Measurements from ENCODE around the gene NKAIN4.

Gene NKAIN4

GRCh38 chr20:63220696-63221399 is 33.4 kb downstream of the NKAIN4 start:
- Histone ChIP-seq H3K4me3 (ENCODE audit: insufficient read depth, low read depth, low read length) (no peak overlapping the region), H3K4me1 (ENCODE audit: control insufficient read depth, insufficient read depth, low read length) (peaks cover 14% of the 10 kb centered on the region), H3K9me3 (ENCODE audit: control insufficient read depth, low read length) (no peaks in the 10 kb centered on the region), H3K27me3 (ENCODE audit: control insufficient read depth, insufficient read depth, low read length, poor library complexity, severe bottlenecking) (peaks cover 11% of the 10 kb centered on the region), H3K36me3 (ENCODE audit: control insufficient read depth, insufficient read depth, low read length) (no peaks in the 10 kb centered on the region), H3K27ac (ENCODE audit: insufficient read depth, low read depth, low read length, poor library complexity, severe bottlenecking) (no peak overlapping the region)
- WGBS, 2 experiments, result 77% methylated on average over 9 of the region's 9 CpGs

- Histone ChIP-seq H3K27ac (ENCODE audit: insufficient read depth, low read depth, low read length, poor library complexity, severe bottlenecking) (no peak overlapping the region), H3K4me3 (ENCODE audit: insufficient read depth, low read depth, low read length) (no peak overlapping the region), H3K9me3 (ENCODE audit: control insufficient read depth, low read length) (no peaks in the 10 kb centered on the region), H3K4me1 (ENCODE audit: control insufficient read depth, insufficient read depth, low read length) (peaks cover 15% of the 10 kb centered on the region), H3K36me3 (ENCODE audit: control insufficient read depth, insufficient read depth, low read length) (no peaks in the 10 kb centered on the region), H3K27me3 (ENCODE audit: control insufficient read depth, insufficient read depth, low read length, poor library complexity, severe bottlenecking) (peaks cover 11% of the 10 kb centered on the region)
- 89 to 90% methylated on average over 23 to 25 of the region's 25 CpGs for WGBS, 2 experiments
These were observed 34.3 kb downstream of the NKAIN4 start for GRCh38 chr20:63219866-63220521.

GRCh38 chr20:63219447-63219821 is 34.8 kb downstream of the NKAIN4 start:
- 89% methylated on average over 8 of the region's 8 CpGs for WGBS, 2 experiments

GRCh38 chr20:63218701-63219446 is 35.4 kb downstream of the NKAIN4 start:
- Histone ChIP-seq H3K4me3 (ENCODE audit: insufficient read depth, low read depth, low read length) (no peak overlapping the region), H3K27me3 (ENCODE audit: control insufficient read depth, insufficient read depth, low read length, poor library complexity, severe bottlenecking) (peaks cover 11% of the 10 kb centered on the region), H3K4me1 (ENCODE audit: control insufficient read depth, insufficient read depth, low read length) (peaks cover 9% of the 10 kb centered on the region), H3K36me3 (ENCODE audit: control insufficient read depth, insufficient read depth, low read length) (no peaks in the 10 kb centered on the region), H3K27ac (ENCODE audit: insufficient read depth, low read depth, low read length, poor library complexity, severe bottlenecking) (no peak overlapping the region), H3K9me3 (ENCODE audit: control insufficient read depth, low read length) (no peaks in the 10 kb centered on the region)
- 84 to 85% methylated on average over 13 of the region's 13 CpGs for WGBS, 2 experiments

More at GRCh38 chr20:63219447-63219821, 34.8 kb downstream of the NKAIN4 start:
- Histone ChIP-seq H3K36me3 (ENCODE audit: control insufficient read depth, insufficient read depth, low read length) (no peaks in the 10 kb centered on the region), H3K4me3 (ENCODE audit: insufficient read depth, low read depth, low read length) (no peak overlapping the region), H3K4me1 (ENCODE audit: control insufficient read depth, insufficient read depth, low read length) (peaks cover 14% of the 10 kb centered on the region), H3K27ac (ENCODE audit: insufficient read depth, low read depth, low read length, poor library complexity, severe bottlenecking) (no peak overlapping the region), H3K9me3 (ENCODE audit: control insufficient read depth, low read length) (no peaks in the 10 kb centered on the region), H3K27me3 (ENCODE audit: control insufficient read depth, insufficient read depth, low read length, poor library complexity, severe bottlenecking) (peaks cover 11% of the 10 kb centered on the region)

- H3K4me3 ChIP-seq (ENCODE audit: insufficient read depth, low read depth, low read length), result no peak overlapping the region
- WGBS, 2 experiments, result 90 to 92% methylated on average over 7 of the region's 7 CpGs
- H3K4me1 ChIP-seq (ENCODE audit: control insufficient read depth, insufficient read depth, low read length), result peaks cover 9% of the 10 kb centered on the region
- H3K36me3 ChIP-seq (ENCODE audit: control insufficient read depth, insufficient read depth, low read length), result peaks cover 6% of the 10 kb centered on the region
- H3K9me3 ChIP-seq (ENCODE audit: control insufficient read depth, low read length), result no peaks in the 10 kb centered on the region
- H3K27me3 ChIP-seq (ENCODE audit: control insufficient read depth, insufficient read depth, low read length, poor library complexity, severe bottlenecking), result peaks cover 11% of the 10 kb centered on the region
- H3K27ac ChIP-seq (ENCODE audit: insufficient read depth, low read depth, low read length, poor library complexity, severe bottlenecking), result no peak overlapping the region
These were observed 36.6 kb downstream of the NKAIN4 start for GRCh38 chr20:63217706-63218105.

- Histone ChIP-seq H3K9me3 (ENCODE audit: control insufficient read depth, low read length) (no peaks in the 10 kb centered on the region), H3K27ac (ENCODE audit: insufficient read depth, low read depth, low read length, poor library complexity, severe bottlenecking) (no peak overlapping the region)
- 78% methylated on average over 13 of the region's 13 CpGs for WGBS, 2 experiments
These were observed 37.3 kb downstream of the NKAIN4 start for GRCh38 chr20:63216849-63217471.

GRCh38 chr20:63216041-63216848 is 38.0 kb downstream of the NKAIN4 start, which contains the start of gene YTHDF1:
Gene YTHDF1 (minus strand): TSS chr20:63216131. CDS start chr20:63215892, 239 bp downstream.
- WGBS, 2 experiments, result 3% methylated on average over 96 of the region's 96 CpGs
- H3K27ac ChIP-seq (ENCODE audit: insufficient read depth, low read depth, low read length, poor library complexity, severe bottlenecking), result no peak within 1 kb of the TSS
- H3K27me3 ChIP-seq (ENCODE audit: control insufficient read depth, insufficient read depth, low read length, poor library complexity, severe bottlenecking), result peaks cover 7% of the 10 kb centered on the region
- peaks cover 16% of the 10 kb centered on the region for H3K36me3 ChIP-seq (ENCODE audit: control insufficient read depth, insufficient read depth, low read length)
- peak within 1 kb of the TSS; percentile 71 for H3K4me3 ChIP-seq (ENCODE audit: insufficient read depth, low read depth, low read length)
- H3K4me1 ChIP-seq (ENCODE audit: control insufficient read depth, insufficient read depth, low read length), result peaks cover 9% of the 10 kb centered on the region
- no peaks in the 10 kb centered on the region for H3K9me3 ChIP-seq (ENCODE audit: control insufficient read depth, low read length)

More at GRCh38 chr20:63216849-63217471, 37.3 kb downstream of the NKAIN4 start:
- H3K4me1 ChIP-seq (ENCODE audit: control insufficient read depth, insufficient read depth, low read length), result peaks cover 9% of the 10 kb centered on the region
- peak overlapping the region; percentile 71 for H3K4me3 ChIP-seq (ENCODE audit: insufficient read depth, low read depth, low read length)
- H3K27me3 ChIP-seq (ENCODE audit: control insufficient read depth, insufficient read depth, low read length, poor library complexity, severe bottlenecking), result peaks cover 11% of the 10 kb centered on the region
- peaks cover 12% of the 10 kb centered on the region for H3K36me3 ChIP-seq (ENCODE audit: control insufficient read depth, insufficient read depth, low read length)

GRCh38 chr20:63215101-63216040 is 38.9 kb downstream of the NKAIN4 start:
- H3K36me3 ChIP-seq (ENCODE audit: control insufficient read depth, insufficient read depth, low read length), result peaks cover 16% of the 10 kb centered on the region
- peaks cover 9% of the 10 kb centered on the region for H3K4me1 ChIP-seq (ENCODE audit: control insufficient read depth, insufficient read depth, low read length)
- H3K27me3 ChIP-seq (ENCODE audit: control insufficient read depth, insufficient read depth, low read length, poor library complexity, severe bottlenecking), result no peaks in the 10 kb centered on the region
- H3K27ac ChIP-seq (ENCODE audit: insufficient read depth, low read depth, low read length, poor library complexity, severe bottlenecking), result no peak overlapping the region
- H3K4me3 ChIP-seq (ENCODE audit: insufficient read depth, low read depth, low read length), result peak overlapping the region; percentile 71
- 3% methylated on average over 81 of the region's 81 CpGs for WGBS, 2 experiments
- no peaks in the 10 kb centered on the region for H3K9me3 ChIP-seq (ENCODE audit: control insufficient read depth, low read length)

- H3K27ac ChIP-seq (ENCODE audit: insufficient read depth, low read depth, low read length, poor library complexity, severe bottlenecking), result no peak overlapping the region
- 94 to 96% methylated on average over 6 of the region's 6 CpGs for WGBS, 2 experiments
These were observed 39.7 kb downstream of the NKAIN4 start for GRCh38 chr20:63214514-63214913.

More at GRCh38 chr20:63214514-63214913, 39.7 kb downstream of the NKAIN4 start:
- Histone ChIP-seq H3K27me3 (ENCODE audit: control insufficient read depth, insufficient read depth, low read length, poor library complexity, severe bottlenecking) (no peaks in the 10 kb centered on the region), H3K36me3 (ENCODE audit: control insufficient read depth, insufficient read depth, low read length) (peaks cover 16% of the 10 kb centered on the region), H3K4me1 (ENCODE audit: control insufficient read depth, insufficient read depth, low read length) (peaks cover 9% of the 10 kb centered on the region), H3K4me3 (ENCODE audit: insufficient read depth, low read depth, low read length) (peak overlapping the region; percentile 71), H3K9me3 (ENCODE audit: control insufficient read depth, low read length) (no peaks in the 10 kb centered on the region)

Data from ectodermal cell (in vitro differentiated cells).